HG03457 (cell line): ENCODE results near the gene TJP2.

Experiments used
- ATAC-seq: cut with Tn5 transposase; IDR thresholded peaks from one replicate; pipeline ENCODE4 v1.9.1; 2021; ENCODE audit warnings: moderate number of reproducible peaks; ENCODE audit not compliant: unreplicated experiment

TJP2 gene

DNA sequence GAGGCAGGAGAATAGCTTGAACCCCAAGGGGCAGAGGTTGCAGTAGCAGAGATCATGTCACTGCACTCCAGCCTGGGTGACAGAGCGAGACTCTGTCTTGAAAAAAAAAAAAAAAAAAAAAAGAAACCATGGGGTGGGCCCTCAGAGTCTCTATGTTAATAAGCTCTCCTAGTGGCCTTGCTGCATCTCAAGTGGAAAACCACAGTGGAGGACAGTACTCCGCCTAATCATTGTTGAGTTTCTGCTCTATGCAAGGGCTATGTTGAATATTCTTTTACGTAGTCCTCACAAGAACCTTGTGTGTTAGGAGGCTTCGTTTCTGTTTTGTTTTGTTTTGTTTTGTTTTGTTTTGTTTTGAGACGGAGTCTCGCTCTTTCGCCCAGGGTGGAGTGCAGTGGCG lies 48.9 kb downstream of the TJP2 start:
- no peak for ATAC-seq

DNA sequence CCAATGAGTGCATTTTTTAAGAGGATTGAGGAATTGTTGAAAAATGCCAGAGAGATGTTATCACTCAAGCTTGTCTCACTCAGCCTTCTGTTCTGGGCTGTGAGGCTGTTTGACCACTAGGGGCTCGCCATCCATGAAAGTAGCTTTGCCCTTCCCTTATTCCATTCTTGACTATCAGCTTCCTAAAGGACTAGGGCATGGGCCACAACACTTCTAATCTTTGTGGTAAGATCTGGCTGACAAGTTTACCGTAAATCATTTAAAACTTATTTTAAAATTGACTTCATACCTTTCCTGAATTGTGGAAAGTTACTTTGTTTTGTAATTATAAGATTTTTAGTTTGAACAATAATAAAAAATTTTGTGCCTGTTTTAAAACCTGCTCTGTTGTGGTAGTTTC lies 49.5 kb downstream of the TJP2 start:
- ATAC-seq = no peak

DNA sequence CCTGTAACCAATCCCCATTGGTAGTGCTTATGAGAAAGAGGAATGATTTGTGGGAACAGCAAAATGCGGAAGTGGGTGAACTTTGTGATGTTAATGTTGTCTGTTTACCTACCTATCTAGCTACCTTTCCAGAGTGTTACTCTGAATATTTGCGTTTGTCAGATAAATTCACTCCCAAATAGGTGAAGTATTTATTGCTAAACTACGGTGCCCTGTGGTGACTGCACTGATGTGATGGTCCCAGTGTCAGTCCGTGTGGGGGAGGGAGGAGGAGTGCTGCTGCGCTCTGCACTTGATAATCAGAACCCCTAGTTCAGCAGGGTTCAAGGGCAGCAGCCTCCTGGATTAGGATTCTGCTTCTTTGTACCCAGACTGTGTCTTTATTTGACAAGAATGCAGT lies 55.3 kb downstream of the TJP2 start:
- no peak for ATAC-seq

DNA sequence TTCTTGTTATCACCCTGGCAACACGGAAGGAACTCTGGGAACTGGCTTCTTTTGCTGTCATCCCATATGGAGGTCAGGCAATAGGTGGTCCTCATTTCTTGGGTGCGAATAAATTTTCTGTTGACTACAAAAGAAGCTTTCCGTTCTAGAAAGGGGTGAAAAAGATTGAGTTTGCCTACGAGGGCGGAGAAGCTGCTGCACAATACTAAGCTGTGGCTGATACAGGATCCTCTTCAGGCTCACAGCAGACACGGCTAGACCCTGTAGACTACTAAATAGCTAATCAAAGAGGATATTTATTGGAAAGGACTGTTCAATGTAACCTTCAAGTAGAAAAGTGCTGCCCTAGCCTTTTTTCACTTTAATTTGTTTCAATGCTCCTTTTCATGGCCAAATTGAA lies 58.1 kb downstream of the TJP2 start:
- ATAC-seq = no peak

DNA sequence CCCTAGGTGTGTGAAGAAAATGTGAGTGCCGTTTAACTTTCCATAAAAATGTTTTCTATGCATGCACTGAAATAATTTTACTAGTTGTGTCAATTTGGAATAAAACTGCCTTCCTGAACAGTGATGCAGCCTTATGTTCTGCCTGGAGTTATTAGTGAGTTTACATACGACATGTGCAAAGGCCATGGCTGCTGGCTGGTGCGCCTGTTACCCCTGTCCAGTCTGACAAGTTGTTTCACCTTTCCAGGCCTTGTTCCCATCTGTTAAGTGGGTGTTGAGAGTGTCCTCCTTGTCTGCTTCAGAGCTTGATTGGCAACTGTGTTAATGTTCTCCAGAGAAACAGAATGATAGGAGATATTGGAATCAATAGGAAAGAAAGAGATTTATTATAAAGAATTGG lies 60.6 kb downstream of the TJP2 start:
- ATAC-seq = no peak

DNA sequence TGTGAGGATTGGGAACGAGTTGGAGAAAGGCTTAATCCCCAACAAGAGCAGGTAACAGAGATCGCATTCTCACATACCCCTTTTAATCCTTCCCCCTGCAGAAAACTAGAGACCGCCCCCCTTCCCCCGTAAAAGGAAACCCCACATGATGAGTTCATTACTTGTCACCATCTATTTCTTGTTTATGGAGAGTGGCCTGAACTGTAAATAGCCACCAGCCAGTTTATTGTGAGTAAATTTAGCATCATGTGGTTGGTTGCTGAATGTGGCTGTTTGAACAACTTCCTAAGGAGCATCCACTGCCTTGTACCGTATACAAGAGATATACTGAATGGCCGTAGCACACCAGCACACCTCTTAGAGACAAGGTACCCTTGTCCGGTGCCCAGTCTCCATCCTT lies 62.1 kb downstream of the TJP2 start:
- no peak for ATAC-seq

DNA sequence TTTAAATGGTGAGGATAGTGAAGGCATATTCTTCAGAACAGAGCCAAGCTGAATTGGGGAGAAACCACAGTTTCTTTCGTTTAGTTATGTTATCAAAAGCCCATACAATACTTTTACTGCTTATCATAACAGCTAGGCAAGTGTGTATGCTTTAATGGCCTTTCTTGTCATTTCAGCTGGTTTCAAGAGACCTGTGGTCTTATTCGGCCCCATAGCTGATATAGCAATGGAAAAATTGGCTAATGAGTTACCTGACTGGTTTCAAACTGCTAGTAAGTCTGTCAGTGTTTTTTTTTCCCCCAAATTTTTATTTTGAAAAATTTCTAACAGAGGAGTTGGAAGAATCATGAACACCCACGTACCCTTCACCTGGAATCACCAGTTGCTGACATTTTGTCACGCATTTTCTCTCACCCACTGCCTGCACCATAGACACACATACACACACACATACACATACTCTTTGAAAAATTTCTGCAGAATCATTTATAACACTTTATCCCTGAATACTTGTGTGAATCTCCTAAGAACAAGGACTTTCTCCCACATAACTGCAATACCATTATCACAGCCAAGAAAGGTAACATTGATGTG lies 63.7 kb downstream of the TJP2 start:
- no peak for ATAC-seq

DNA sequence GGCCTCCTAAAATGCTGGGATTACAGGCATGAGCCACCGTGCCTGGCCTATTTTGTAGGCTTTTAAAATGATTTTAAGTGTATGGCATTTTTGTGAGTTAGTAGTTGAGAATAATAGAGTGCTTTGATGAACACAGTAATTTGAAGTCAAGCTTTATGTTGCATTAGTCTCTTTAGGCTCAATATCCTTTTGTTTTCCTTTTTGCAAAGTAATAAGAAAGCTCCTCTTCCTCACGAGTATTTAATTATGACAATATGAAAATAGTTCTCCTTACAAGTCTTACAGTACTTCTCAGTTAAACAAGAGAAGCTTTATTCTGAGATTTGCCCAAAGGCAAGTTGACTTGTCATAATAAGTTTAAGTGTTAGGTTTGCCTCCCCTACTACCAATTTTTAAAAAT lies 69.0 kb downstream of the TJP2 start:
- no peak for ATAC-seq

DNA sequence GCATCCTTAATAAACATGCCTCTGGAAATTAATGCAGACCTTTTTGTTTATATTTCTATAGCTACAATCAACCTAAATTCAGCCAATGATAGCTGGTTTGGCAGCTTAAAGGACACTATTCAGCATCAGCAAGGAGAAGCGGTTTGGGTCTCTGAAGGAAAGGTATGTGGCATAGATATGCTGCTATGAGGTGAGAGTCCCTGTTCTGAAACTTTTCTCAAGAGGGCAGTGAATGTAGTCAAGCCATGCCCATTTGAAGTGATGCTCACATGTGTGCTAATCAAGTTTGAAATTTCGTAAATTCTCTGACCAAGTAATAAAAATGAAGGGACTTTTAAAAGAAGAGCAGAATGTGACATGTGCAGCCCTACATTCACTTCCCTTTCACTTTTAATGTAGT lies 72.6 kb downstream of the TJP2 start:
- ATAC-seq = no peak

DNA sequence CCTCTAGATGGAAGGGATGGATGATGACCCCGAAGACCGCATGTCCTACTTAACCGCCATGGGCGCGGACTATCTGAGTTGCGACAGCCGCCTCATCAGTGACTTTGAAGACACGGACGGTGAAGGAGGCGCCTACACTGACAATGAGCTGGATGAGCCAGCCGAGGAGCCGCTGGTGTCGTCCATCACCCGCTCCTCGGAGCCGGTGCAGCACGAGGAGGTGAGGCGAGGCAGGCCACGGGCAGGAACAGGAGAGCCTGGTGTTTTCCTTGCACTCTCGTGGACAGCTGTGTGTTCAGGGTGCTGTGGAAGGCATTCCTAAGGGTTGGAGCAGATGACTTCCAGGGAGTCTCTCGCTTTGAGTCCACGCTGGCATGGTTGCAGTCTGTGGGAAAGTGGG lies 73.9 kb downstream of the TJP2 start:
- ATAC-seq = no peak

DNA sequence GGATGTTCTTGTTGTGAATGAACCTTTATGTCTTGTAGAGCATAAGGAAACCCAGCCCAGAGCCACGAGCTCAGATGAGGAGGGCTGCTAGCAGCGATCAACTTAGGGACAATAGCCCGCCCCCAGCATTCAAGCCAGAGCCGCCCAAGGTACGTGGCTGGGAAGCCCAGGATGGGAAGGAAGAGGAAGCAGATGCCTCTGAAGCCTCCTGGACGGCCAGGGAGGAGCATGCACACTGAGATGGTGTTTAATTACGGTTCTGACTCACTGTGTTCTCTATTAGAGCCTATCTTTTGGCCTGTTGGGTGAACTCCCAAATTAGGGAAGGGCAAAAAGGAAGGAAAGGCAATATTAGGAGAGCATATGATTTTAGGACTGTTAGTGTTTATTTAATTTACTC lies 75.3 kb downstream of the TJP2 start:
- no peak for ATAC-seq

DNA sequence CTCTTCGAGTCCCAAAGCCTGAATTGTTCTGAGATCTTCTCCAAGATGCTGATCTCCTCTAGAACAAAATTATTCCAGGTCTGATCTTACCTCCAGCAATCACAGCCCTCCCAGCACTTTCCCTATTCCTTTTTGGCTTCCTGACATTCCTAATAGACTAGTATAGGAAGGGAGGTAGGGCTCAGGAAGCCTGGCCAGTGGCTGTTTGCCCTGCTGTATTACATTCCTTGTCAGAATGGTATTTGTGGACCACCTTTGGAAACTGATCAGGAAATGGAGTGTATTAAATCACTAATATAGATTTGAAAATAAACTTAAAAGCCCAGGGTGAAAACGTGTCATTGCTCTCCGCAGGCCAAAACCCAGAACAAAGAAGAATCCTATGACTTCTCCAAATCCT lies 76.6 kb downstream of the TJP2 start:
- no peak for ATAC-seq

DNA sequence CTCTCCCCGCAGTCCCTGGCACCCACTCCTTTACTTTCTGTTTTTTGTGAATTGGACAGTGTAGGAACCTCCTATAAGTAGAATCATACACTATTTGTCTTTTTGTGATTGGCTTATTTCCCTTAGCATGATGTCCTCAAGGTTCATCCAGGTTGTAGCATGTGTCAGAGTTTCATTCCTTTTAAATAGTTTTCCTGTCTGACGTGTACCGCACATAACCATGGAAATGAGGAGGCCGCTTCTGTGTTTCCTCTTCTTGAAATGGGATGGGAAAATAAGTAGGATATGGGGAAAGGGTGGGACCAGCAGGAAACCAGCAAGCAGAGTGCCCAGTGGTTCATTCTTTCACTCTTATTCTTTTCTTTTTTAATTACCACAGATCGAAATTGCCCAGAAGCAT lies 78.4 kb downstream of the TJP2 start:
- ATAC-seq = no peak

DNA sequence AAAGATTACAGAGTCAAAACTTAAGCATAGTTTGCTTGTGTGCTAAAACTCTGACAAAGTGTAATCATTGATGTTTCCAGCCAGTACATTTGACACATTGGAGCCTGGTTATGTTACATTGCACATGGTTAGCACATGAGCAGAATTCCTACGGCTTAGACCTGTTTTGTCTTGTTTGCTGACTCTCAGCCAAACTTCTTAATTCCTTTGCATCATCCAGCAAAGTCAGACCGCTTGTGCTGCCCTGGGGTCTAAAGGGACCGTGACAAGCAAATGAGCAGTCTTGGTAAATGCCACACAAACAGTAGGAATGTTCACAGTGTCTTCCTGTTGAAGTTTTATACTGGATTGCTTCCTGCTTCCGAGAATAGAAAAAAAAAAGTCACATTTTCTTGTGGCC lies 79.0 kb downstream of the TJP2 start:
- ATAC-seq = no peak

DNA sequence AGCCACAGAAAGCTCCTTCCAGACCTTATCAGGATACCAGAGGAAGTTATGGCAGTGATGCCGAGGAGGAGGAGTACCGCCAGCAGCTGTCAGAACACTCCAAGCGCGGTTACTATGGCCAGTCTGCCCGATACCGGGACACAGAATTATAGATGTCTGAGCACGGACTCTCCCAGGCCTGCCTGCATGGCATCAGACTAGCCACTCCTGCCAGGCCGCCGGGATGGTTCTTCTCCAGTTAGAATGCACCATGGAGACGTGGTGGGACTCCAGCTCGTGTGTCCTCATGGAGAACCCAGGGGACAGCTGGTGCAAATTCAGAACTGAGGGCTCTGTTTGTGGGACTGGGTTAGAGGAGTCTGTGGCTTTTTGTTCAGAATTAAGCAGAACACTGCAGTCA lies 80.1 kb downstream of the TJP2 start:
- no peak for ATAC-seq

DNA sequence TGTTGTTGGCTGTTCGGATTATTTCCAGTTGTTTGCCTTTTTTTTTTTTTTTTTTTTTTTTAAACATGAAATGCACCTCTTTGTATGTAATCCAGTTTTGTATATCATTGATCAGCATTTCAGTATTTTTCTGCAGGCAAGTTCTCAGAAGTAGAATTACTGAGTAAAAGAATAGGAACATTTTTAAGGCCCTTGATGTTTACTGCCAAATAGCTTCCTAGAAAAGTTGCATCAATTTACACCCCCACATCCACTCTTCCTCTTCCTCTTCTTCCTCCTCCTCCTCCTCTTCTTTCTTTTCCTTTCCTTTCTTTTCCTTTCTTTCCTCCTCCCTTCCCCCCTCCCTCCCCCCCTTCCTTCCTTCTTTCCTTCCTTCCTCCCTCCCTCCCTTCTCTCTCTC lies 81.5 kb downstream of the TJP2 start:
- ATAC-seq = no peak

DNA sequence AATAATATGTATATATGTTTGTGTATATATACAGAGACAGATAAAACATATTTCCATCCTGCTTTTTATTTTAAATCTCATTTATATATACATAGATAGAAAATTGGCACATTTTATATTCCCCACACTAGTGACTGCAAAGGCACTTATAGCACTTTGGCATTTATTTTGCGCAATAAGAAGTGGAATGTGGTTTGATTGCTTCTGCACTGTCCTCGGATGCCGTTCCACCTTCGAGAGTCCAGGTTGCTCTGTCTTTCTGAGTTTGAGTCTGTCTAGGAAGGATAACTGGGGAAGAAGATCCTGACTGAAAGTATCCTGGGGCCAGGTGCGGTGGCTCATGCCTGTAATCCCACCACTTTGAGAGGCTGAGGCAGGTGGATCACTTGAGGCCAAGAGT lies 84.5 kb downstream of the TJP2 start:
- no peak for ATAC-seq

DNA sequence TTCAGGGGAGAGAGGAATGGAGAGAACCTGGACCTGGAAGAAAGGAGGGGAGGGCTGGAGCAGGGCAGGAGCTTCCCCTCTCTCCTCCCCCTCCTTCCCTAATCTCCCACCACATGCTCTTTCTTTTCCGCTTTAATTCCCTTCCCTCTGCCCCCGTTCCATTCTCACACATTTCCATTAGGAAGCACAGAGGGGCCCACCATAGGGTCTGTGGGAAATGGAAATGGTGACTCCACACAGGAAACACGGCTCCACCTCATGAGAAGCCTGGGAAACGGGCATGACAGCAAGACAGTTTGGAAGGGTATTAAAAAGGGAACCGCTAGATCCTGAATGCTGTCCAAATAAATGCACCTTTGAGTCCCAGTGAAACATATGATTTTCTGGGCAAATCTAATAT lies 86.1 kb downstream of the TJP2 start:
- ATAC-seq = no peak

DNA sequence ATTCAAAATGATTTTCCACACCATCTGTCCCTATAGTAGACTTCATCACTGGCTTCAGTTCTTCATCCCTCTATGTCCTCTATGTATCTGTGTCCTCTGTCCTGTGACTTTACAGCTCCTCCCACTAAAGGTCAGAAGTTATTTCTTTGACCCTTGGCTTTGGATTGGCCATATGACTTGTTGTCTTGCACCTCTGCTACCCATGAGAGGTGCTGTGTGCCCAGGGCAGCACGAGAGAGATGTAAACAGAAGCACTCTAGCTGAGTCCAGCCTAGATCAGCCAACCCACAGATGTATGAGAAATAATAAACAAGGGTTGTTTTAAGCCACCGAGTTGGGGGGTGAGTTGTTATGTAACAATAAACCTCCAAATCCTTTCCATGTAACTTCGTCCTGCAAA lies 87.6 kb downstream of the TJP2 start:
- no peak for ATAC-seq

DNA sequence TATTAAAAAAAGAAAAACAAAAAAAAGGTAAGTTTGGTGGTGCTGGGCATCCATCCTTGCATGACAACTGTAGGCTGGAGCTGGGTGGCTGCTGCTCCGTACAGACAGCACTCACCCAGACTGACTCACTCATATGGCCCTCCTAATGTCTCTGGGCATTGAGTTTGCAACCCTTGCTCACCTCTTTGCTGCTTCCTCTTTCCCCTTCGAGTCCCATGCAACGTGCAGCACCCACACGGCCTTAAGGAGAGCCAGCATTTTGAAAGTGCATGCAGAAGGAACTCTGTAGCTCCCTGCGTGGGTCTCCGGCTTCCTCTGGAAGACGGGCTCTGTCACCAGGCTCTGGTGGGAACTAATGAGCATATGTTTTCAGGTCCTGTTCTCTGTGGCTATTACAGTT lies 90.4 kb downstream of the TJP2 start:
- no peak for ATAC-seq

DNA sequence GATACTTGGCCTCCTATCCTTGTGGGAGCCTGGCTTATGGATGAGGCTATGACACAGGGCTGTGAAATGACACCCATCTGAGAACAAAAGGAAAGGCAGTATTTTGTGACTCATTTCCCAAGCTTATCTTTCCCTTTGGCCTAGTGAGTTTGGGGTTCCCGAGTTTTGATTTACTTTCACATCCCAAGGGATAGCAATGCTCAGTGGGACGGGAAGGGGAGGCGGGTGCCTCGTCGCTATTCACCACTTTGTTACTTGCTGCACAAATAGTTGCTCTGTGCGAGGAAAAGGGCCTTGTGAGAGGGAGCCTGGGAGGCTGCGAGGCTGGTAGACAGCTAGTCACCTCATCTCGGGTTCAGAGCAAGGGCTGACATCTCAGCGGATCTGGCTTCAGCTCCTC lies 91.8 kb downstream of the TJP2 start:
- ATAC-seq = no peak

DNA sequence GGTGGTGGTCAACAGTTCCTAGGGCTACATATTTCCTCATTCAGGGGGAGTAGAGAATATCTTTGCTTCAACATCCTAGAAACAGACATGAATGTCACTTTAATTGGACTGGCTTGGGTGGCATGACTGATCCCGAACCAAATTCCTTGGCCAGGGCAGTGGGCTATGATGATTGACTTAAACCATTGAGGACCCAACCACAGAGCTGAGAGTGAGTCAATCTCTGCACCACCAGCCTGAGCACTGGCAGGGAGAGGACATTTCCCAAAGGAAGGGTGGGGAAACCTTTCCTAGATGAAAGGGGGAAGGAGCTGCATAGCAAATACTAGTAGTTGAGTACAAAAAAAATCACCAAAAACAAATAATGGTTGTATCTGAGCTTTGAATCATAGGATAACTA lies 98.1 kb downstream of the TJP2 start:
- ATAC-seq = no peak

DNA sequence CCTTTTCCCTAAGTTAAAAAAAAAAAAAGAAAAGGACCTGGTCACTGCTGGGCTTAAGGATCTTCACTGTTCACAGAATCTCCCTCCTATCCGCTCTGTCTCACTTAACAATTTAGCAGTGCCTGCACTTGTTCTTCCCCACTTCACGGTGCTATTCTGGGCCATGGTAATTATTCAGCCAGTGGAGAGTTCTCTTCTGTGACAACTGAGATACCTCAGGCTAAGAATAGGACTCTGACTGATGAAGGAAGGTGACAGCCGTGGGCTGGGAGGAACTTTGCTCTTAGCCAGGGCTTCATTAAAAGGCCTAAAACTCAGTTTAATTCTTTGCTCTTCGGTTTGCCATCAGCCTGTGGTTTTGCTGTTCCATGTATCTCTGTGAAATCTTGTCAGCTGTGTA lies 99.1 kb downstream of the TJP2 start:
- ATAC-seq = no peak

DNA sequence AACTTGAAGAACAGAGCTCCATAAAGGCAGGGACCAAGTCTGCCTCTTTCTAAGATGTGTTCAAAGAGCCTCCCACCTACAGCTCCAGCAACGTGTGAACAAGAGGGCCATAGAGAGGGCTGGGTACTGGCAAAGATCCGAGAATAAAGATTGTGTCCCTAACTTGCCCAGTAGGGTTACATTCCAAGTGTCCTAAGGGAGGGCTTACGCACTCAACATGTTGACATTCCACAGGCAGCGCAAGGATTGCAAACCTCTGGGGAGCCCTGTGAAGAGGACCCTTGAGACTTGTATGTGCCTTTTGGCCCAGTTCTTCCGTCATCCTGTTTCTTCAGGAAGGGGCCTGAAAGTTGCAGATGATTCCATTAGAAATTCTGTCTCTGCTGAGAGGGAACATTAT lies 102.7 kb downstream of the TJP2 start:
- ATAC-seq = no peak
